Mesothelial cell of epicardium (in vitro differentiated cells): ENCODE measurements around the gene TPPP. TPM values are rescaled to one million over a fixed set of nuclear protein-coding genes. Genes with fewer than 3 reads are reported as not detected.

ENCODE experiments used
- DNase-seq, 2 experiments: peaks; one replicate each; pipeline ENCODE4 v3.0.0; 2021; ENCODE audit warnings: low spot score in 2 of 2; ENCODE audit not compliant: unreplicated experiment in 2 of 2
- H3K27ac Mint-ChIP-seq: 2 replicates; pipeline ENCODE4 v1.8.0; 2021; ENCODE audit warnings: mixed read lengths
- H3K27me3 Mint-ChIP-seq: 2 replicates; pipeline ENCODE4 v1.8.0; 2021; ENCODE audit warnings: low read depth, mixed read lengths
- H3K36me3 Mint-ChIP-seq: 2 replicates; pipeline ENCODE4 v1.8.0; 2021; ENCODE audit warnings: mixed read lengths
- H3K4me1 Mint-ChIP-seq: 2 replicates; pipeline ENCODE4 v1.8.0; 2021; ENCODE audit warnings: mixed read lengths
- H3K4me3 Mint-ChIP-seq: 2 replicates; pipeline ENCODE4 v1.8.0; 2021; ENCODE audit warnings: mild to moderate bottlenecking, moderate library complexity, mixed read lengths
- H3K9me3 Mint-ChIP-seq: 2 replicates; pipeline ENCODE4 v1.8.0; 2021; ENCODE audit warnings: mixed read lengths
- CTCF ChIP-seq: fragments of 200-600 bp; sonication (generic); IDR thresholded peaks from one replicate; pipeline ENCODE4 v1.5.0; 2021; ENCODE audit warnings: antibody characterized with exemption; ENCODE audit not compliant: unreplicated experiment
- total RNA-seq: library from RNA; stranded (reverse); gene quantifications from 3 replicates; pipeline ENCODE4 v1.2.1, GENCODE V29; 2021

TPPP gene
- total RNA-seq, 1 donor from 2014 or later: 0.16 TPM

GRCh38 chr5:651296-652022 is 41.7 kb downstream of the TPPP start:
- Mint-ChIP-seq H3K36me3 (peaks cover 13% of the 10 kb centered on the region), H3K9me3 (no peaks in the 10 kb centered on the region), H3K4me1 (no peaks in the 10 kb centered on the region), H3K4me3 (no peak overlapping the region), H3K27me3 (no peaks in the 10 kb centered on the region), H3K27ac (no peak overlapping the region)
- TF ChIP-seq CTCF: no peak
- DNase-seq: no peak

- no peak for TF ChIP-seq CTCF
- Mint-ChIP-seq H3K4me1 (no peaks in the 10 kb centered on the region), H3K27ac (no peak overlapping the region), H3K36me3 (peaks cover 17% of the 10 kb centered on the region), H3K27me3 (no peaks in the 10 kb centered on the region), H3K4me3 (no peak overlapping the region), H3K9me3 (no peaks in the 10 kb centered on the region)
- DNase-seq: no peak
Observed at GRCh38 chr5:647727-648126, 45.4 kb downstream of the TPPP start.

- peaks cover 17% of the 10 kb centered on the region for H3K36me3 Mint-ChIP-seq
- H3K4me3 Mint-ChIP-seq: no peak overlapping the region
- no peaks in the 10 kb centered on the region for H3K9me3 Mint-ChIP-seq
- no peak overlapping the region for H3K27ac Mint-ChIP-seq
- no peak for DNase-seq
- no peaks in the 10 kb centered on the region for H3K4me1 Mint-ChIP-seq
- no peak for TF ChIP-seq CTCF
- H3K27me3 Mint-ChIP-seq: no peaks in the 10 kb centered on the region
Observed at GRCh38 chr5:647311-647710, 45.8 kb downstream of the TPPP start.

GRCh38 chr5:646396-647201 is 46.6 kb downstream of the TPPP start:
- no peak for TF ChIP-seq CTCF
- Mint-ChIP-seq H3K4me3 (no peak overlapping the region), H3K36me3 (peaks cover 17% of the 10 kb centered on the region), H3K27ac (no peak overlapping the region), H3K4me1 (no peaks in the 10 kb centered on the region), H3K9me3 (no peaks in the 10 kb centered on the region), H3K27me3 (no peaks in the 10 kb centered on the region)
- DNase-seq: no peak

GRCh38 chr5:645421-645820 is 47.7 kb downstream of the TPPP start:
- no peak for TF ChIP-seq CTCF
- Mint-ChIP-seq H3K36me3 (peaks cover 17% of the 10 kb centered on the region), H3K27ac (no peak overlapping the region), H3K9me3 (no peaks in the 10 kb centered on the region), H3K4me3 (no peak overlapping the region), H3K27me3 (no peaks in the 10 kb centered on the region), H3K4me1 (no peaks in the 10 kb centered on the region)
- DNase-seq: no peak
